HL-60/S4 treated with phorbol 12-myristate 13-acetate at 8.2 ng/mL for 4 days and 3 days (cell line): Measurements from ENCODE around the gene CFAP44.
"Not testable (repeated sequence)": the region's sequence is repeated elsewhere in the genome, so short reads cannot be mapped to it uniquely, and the experiment has no call there.

Experiments used
- in situ Hi-C: fragments of 300-500 bp; cut with MboI; formaldehyde crosslinking; loops from 2 replicates; pipeline ENCODE4 v1.15.0; 2022; ENCODE audit warnings: low sequenced_read_pairs

Gene CFAP44

DNA sequence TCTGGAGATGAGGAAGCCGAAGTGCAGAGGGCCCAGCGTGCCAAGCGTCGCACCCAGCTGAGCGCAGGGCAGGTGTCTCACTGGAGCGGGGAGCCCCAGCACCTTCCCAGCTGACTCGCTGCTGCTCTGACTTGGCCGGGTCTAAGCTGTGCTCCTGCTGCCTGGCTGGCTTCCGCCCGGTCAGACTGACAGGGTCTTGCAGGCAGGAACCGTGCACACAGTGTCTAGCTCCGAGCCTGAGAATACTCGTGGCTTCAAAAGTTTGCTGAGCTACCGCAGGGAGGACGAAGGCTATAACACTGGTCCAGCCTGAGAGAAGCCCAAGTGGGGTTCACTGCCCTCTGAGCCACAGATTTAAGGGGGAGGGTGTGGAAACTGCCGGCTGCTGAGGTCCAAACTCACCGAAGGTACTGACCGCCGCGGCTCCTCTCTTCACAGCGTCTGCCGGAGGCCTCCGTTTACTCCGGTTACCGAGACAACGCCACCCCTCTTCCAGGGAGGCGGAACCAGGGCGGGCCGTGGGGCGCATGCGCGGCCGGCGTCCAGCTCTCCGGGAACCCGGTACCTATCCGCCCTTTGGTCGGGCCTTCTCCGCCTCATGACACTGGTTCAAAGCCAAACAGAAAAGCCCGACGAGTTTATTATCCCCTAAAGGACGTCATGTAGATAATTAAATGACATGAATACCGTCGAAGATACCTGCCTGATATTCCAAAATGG lies at the start of gene CFAP44:
Gene CFAP44, minus strand, starts transcription at position 443 of the 720 bp plus-strand sequence. CDS start 7,829 bp downstream, outside the sequence.
- in situ Hi-C loops = no loop called here

DNA sequence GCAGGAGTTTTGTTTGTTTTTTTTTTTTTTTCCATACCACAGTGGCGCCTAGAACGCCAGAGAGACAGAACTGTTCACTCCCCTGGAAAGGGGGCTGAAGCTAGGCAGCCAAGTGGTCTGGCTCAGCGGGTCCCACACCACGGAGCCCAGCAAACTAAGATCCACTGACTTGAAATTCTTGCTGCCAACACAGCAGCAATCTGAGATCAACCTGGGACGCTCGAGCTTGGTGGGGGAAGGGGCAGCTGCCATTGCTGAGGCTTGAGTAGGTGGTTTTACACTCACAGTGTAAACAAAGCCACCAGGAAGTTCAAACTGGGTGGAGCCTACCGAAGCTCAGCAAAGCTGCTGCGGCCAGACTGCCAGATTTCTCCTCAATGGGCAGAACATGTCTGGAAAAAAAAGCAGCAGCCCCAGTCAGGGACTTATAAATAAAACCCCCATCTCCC lies 43.9 kb upstream of the CFAP44 start:
- in situ Hi-C loops = no loop called here

- in situ Hi-C loops = no loop called here
Measured at GRCh38 chr3:113468539-113468938, 27.2 kb upstream of the CFAP44 start.

DNA sequence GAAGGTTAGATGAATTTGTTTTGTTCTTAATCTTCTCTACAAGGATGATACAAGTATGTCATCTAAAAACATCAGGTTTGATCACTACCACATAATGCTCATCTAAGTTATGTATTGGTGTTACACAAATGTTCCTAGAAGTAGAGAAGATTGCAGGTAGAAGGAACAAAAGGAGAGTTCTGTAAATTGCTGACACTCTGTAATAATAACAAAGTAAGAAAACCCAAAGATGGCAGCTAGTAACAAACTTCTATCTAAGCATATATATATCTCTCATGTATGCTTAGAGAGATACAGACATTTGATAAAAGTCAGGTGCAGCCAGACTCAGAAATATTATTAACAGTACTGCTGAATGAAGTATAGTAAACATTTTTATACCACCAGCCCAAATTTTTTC lies 20.2 kb upstream of the CFAP44 start:
- in situ Hi-C loops = no loop called here

- in situ Hi-C loops = not testable (repeated sequence)
Measured at GRCh38 chr3:113458554-113458953, 17.3 kb upstream of the CFAP44 start.

DNA sequence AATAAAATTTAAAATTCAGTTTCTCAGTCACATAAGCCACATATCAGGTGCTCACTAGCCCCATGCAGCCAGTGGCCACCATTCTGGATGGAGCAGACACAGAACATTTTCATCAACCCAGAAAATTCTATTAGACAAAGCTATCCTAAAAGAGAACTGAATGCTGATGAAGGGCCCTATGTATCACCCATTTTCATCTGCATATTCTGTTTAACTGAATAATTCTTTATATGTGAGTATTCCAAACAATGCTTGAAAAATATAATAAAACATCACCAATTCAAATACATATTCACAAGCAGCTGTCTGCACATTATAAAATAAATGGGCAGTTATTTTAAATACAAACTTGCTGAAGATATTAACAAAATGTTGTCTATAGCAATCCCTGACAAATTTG lies 14.2 kb upstream of the CFAP44 start:
- in situ Hi-C loops = no loop called here

DNA sequence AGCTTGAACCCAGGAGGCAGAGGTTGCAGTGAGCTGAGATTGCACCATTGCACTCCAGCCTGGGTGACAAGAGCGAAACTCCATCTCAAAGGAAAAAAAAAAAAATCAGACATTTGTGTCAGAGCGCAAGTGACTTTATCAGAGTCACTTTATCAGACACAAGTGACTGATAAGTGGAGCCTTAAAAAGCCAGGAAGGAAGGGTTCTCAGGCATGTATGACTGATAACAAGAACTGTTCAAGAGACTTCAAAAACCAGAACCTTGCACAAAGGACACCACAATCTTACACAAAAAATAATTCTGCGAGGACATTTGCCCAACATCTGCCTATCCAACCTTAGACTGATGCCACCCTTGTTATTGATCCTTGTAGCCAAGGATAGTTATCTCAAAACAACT lies 13.3 kb upstream of the CFAP44 start:
- in situ Hi-C loops = no loop called here

- in situ Hi-C loops = no loop called here
Measured at GRCh38 chr3:113454057-113454456, 12.8 kb upstream of the CFAP44 start.

DNA sequence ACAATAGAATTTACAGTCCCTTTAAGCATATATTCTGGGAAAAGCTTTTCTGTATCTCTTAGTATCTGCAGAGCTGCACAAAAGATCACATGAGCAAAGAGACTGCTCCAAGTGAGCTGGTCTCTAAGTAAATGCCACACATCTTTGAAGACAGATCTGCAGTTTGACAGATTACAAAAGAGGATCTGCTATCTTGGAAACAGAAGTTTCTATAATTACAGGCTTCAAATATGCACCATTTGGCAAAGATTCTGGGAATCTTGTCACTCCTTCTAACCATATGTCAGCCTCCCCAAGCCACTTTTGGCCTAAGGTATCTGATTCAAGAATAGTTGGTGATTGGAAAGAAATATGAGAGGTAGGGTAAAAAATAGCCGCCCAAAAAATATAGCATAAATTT lies 9.6 kb upstream of the CFAP44 start:
- in situ Hi-C loops = no loop called here

DNA sequence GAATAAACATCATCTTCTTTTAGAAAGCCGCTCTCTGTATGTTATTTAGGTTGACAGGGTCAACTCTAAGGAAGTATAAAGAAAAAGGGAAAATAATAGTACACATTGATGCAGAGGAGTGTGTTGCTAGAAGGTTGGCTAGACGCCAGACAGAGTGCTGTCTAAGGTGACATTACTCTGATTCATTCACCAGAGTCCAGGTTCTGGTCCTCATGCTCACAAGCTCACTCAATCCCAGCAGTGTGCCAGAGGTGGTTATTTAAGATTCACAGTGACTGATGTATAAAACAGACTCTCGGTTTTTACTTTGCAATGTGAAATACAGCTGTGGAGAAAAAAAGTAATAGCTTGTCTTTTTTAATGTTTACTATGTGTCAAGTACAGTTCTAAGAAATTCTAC lies 1.7 kb downstream of the CFAP44 start:
- in situ Hi-C loops = no loop called here

DNA sequence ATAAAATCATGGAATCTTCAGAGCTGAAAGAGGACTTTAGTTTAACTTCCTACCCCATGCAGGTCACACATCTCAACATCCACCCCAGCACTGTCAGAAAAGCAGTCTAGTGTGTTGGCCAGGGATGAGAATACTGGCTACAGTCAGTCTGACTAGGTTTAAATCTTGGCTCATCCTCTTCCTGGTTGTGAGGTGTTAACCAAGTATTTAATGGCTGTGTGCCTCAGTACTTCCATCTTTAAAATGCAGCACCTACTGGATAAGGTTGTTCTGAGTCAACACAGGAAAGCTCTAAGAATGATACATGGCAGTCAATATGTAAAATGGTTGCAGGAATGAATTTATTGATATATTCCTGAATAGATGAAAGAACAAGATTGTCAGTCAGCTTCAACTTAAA lies 3.1 kb downstream of the CFAP44 start:
- in situ Hi-C loops = no loop called here

GRCh38 chr3:113437411-113437810 lies 3.9 kb downstream of the CFAP44 start:
- in situ Hi-C loops = no loop called here

DNA sequence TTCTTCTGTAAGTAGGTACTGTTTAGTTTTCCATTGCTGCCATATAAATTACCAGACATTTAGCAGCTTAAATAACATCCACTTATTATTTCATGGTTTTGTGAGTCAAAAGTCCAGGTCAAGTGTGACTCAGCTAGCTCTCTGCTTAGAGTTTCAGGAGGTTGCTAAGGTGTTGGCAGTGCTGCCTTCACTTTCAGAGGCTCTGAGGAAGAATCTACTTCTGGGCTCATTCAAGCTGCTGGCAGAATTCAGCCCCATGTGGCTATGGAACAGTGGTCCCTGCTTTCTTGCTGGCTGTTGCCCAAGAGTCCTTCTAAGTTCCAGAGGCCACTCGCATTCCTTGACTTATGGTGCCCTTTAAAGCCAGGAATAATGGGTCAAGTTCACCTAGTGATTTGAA lies 4.5 kb downstream of the CFAP44 start:
- in situ Hi-C loops = no loop called here

DNA sequence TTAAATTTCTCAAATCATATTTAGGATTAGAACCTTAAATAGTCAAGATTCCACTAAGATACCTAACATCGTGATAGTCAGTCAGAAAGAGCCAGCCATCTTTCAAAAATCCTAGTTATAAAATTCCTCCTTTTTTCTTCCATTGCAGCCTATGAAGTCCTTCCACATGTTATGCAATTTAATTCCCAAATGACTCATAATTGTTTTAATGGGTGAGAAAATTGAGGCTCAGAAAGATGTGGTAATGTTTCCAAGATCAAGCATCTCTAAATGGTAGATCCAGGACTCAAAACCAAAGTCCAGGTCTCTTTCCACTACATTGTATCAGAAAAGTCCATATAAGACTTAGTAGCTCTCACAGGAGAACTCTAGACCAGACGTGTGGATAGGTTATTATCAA lies 9.5 kb downstream of the CFAP44 start:
- in situ Hi-C loops = no loop called here

- in situ Hi-C loops = no loop called here
Measured at GRCh38 chr3:113428581-113428980, 12.7 kb downstream of the CFAP44 start.

DNA sequence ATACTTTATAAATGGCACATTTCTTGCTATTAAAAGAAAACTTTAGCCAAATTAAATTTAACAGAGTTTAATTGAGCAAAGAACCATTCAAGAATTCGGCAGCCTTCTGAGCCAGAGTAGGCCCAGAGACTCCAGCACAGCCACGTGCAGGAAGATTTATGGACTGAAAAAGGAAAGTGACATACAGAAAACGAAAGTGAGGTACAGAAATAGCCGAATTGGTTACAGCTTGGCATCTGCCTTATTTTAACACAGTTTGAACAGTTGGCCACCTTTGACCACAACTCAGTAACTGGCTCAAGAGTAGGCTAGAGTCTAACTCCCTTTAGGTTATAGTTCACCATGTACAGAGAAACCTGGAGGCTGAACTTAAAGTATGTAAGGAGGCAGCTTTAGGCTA lies 17.6 kb downstream of the CFAP44 start:
- in situ Hi-C loops = no loop called here

- in situ Hi-C loops = no loop called here
Measured at GRCh38 chr3:113421082-113421481, 20.2 kb downstream of the CFAP44 start.

DNA sequence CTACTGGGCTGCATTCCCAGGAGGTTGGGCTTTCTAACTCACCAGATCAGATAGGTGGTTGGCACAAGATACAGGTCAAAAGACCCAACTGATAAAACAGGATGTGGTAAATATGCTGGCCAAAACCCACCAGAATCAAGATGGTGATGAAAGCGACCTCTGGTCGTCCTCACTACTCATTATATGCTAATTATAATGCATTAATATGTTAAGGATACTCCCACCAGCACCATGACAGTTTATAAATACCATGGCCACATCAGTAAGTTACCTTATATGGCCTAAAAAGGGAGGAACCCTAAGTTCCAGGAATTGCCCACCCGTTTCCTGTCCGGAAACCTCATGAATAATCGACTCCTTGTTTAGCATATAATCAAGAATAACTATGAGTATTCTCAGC lies 31.6 kb downstream of the CFAP44 start:
- in situ Hi-C loops = no loop called here

DNA sequence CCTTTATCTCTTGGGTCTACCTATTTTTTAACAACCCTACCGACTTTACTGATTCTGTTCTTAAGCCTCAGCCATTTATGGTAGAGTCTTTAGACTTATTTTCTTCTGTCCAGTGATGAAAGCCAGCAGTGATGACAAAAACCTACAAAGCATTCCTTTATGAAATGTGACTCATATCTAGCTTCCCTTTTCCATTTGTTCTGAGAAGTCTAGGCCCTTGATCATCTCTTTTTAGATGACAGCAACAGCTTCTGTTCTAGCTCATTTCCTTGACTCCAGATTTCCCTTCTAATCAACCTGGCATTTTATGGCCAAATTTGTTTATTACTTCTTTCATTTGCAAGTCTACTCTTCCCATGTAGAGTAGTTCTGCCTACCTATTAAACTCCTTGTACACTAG lies 36.1 kb downstream of the CFAP44 start:
- in situ Hi-C loops = no loop called here

DNA sequence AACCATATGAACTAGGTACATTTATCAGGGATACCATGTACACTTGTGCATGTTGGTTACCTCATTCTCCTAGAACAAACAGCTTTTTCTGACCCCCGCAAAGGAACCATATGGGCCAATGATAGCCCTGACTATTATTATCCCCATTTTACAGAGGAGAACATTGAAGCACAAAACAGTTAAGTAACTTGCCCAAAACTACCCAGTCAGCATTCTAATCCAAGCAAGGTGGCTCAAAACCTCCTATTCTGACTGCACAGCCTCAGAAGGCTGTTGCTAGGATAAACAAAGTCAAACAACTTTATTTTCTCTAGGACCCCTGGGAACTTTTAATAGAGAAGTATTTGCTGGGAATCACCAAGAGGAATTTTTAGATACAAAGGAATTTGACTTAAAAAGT lies 36.7 kb downstream of the CFAP44 start:
- in situ Hi-C loops = no loop called here
